Small intestine (tissue), 7 donors: ENCODE data around the gene NUDT1. TPM values are rescaled to one million over a fixed set of nuclear protein-coding genes. Genes with fewer than 3 reads are reported as not detected.

ENCODE experiments used
- DNase-seq, 2 donors: peaks; one replicate each; pipeline versions ENCODE4 v3.0.0 to v3.0.0-alpha.2; 2013
- FAIRE-seq: peaks from 2 replicates; lab custom pipeline; 2012; peaks lifted over from hg19 to GRCh38; lab: Jason Lieb, UNC
- H3K27ac ChIP-seq, 3 donors: one replicate each; pipeline ENCODE4 v1.5.1; 2013; ENCODE audit warnings: low read length in 2 of 3, mild to moderate bottlenecking in 2 of 3, control low read depth in 1 of 3, inconsistent platforms in 1 of 3, low read depth in 1 of 3, moderate library complexity in 1 of 3
- H3K27me3 ChIP-seq, 3 donors: one replicate each; pipeline ENCODE4 v1.6.1; 2013; ENCODE audit warnings: low read length in 3 of 3, inconsistent platforms in 1 of 3; ENCODE audit not compliant: control insufficient read depth in 3 of 3, insufficient read depth in 3 of 3
- H3K36me3 ChIP-seq, 3 donors: one replicate each; pipeline ENCODE4 v1.6.1; 2013; ENCODE audit warnings: low read length in 3 of 3, inconsistent platforms in 1 of 3, low read depth in 1 of 3, mild to moderate bottlenecking in 1 of 3, moderate library complexity in 1 of 3; ENCODE audit not compliant: control insufficient read depth in 3 of 3, insufficient read depth in 2 of 3
- H3K4me1 ChIP-seq, 3 donors: one replicate each; pipeline ENCODE4 v1.6.1; 2013; ENCODE audit warnings: low read length in 2 of 3, inconsistent platforms in 1 of 3, low read depth in 1 of 3, mild to moderate bottlenecking in 1 of 3, moderate library complexity in 1 of 3; ENCODE audit not compliant: control insufficient read depth in 3 of 3, insufficient read depth in 2 of 3
- H3K4me3 ChIP-seq, 3 donors: one replicate each; pipeline ENCODE4 v1.5.1; 2013; ENCODE audit warnings: low read length in 3 of 3, control low read depth in 1 of 3, inconsistent platforms in 1 of 3, low read depth in 1 of 3, mild to moderate bottlenecking in 1 of 3, moderate library complexity in 1 of 3
- H3K9me3 ChIP-seq, 2 donors: one replicate each; pipeline ENCODE4 v1.6.1; 2013; ENCODE audit warnings: low read depth in 1 of 2, low read length in 1 of 2; ENCODE audit not compliant: control insufficient read depth in 2 of 2, insufficient read depth in 1 of 2
- WGBS, 3 donors: extraction: QIAGEN DNeasy Blood & Tissue Kit; methylation state at CpG; one replicate each; pipeline ENCODE4 v1.1.7; 2013; 5-methylcytosine and 5-hydroxymethylcytosine counted together
- polyA plus RNA-seq, 4 donors: library from polyadenylated mRNA; stranded (reverse) in 3 of 4; unstranded in 1 of 4; fragments of 200-250 nt in 3 of 4; fragments of 120-200 nt in 1 of 4; gene quantifications; one replicate each; pipeline versions ENCODE4 v1.2.1 to v1.2.3, GENCODE V29; 2013
- donor health status: healthy with polysubstance abuse.
- donor health status: control.
- donor health status: control.
- donor health status: Bipolar disorder and iron deficiency.
- donor health status: healthy.

The NUDT1 gene
- polyA plus RNA-seq, 4 donors: 22.1 to 39.6 (median 22.4) TPM

DNA sequence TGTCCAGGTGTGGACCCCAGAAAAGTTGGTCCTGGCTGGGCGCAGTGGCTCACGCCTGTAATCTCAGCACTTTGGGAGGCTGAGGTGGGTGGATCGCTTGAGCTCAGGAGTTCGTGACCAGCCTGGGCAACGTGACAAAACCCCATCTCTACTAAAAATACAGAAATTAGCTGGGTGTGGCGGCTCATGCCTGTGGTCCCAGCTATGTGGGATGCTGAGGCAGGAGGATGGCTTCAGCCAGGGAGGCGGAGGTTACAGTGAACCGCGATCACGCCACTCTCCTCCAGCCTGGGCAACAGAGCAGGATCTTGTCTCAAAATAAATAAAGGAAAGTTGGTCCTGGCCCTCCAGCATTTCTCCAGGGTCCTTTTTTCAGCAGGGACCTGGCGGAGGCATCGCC lies 1.4 kb downstream of the NUDT1 start:
- Histone ChIP-seq H3K4me3 (no peak overlapping the region), H3K36me3 (peaks cover 2 to 20% (median 6%) of the 10 kb centered on the region in 3 donors), H3K27ac (no peak overlapping the region), H3K4me1 (peaks cover 0 to 28% (median 3%) of the 10 kb centered on the region in 3 donors), H3K27me3 (no peaks in the 10 kb centered on the region), H3K9me3 (no peaks in the 10 kb centered on the region)
- no peak for DNase-seq
- WGBS, 3 donors: 77 to 89% (median 85%) methylated on average over 12 of the region's 12 CpGs
- no peak for FAIRE-seq

DNA sequence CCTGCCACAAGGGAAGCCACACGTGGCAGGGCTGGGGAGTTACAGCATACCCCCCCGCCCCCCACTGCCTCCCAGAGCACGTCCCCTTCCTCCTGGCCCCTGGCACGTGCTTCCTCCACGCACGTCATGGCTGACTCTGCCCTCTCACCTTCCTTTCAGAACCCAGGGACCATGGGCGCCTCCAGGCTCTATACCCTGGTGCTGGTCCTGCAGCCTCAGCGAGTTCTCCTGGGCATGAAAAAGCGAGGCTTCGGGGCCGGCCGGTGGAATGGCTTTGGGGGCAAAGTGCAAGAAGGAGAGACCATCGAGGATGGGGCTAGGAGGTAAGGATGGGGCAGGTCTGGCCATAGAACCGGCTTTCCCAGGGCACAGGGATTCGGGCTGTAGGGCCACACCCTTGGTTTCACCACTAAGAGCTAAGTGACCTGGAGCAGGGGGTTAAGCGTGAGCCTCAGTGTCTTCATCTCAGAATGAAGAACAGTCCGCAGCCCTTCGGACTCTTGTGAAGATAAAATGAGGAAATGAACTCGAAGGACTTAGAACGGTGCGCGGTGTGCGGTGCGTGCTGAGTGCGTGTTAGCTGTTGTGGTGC lies 2.5 kb downstream of the NUDT1 start:
- DNase-seq (peak in 1 of 2 donors; percentile 47), FAIRE-seq (no peak)

DNA sequence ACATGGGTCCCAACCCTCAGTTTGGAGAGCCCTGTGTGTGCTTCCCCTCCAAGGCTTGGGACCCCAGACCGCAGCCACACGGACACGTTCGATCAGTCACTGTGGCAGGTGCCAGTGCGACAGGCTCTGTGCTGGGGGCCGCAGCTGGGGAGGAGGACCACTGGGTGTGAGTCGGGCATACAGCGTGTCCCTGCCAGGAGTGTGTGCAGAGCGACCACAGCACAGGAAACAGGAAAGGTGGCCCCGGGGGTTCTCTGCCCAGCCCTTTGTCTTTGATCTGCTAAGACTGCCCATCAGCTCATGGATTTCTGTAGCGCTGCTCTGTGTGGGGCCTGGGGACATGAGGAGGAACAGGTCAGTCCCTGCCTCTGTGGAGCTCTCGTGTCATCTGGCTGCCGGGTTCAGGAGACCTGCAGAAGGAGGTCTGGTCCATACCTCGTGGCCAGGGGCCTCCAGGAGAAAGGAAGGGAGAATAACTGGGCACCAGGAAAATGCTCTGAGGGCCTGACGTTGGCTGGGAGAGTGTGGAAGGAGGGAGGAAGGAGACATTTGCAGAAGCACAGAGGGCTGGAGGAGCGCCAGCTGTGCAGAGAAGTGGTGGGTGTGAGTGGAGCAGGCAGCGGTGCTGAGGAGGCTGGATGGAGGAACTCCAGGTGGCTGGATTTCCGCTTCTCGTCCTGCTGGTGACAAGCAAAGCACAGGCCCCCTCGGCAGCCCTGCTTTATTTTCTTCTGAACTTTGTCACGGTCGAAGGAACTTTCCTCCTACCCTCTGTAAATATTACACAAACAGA lies 4.1 kb downstream of the NUDT1 start:
- Histone ChIP-seq H3K27ac (no peak overlapping the region), H3K9me3 (no peaks in the 10 kb centered on the region), H3K4me3 (no peak overlapping the region), H3K27me3 (no peaks in the 10 kb centered on the region), H3K4me1 (peaks cover 0 to 27% (median 3%) of the 10 kb centered on the region in 3 donors), H3K36me3 (peaks cover 0 to 26% (median 0%) of the 10 kb centered on the region in 3 donors)
- 66 to 81% (median 81%) methylated on average over 22 of the region's 22 CpGs for WGBS, 3 donors
- no peak for DNase-seq
- FAIRE-seq: no peak

More for the DNA sequence above, 2.5 kb downstream of the NUDT1 start:
- Histone ChIP-seq H3K4me3 (no peak overlapping the region), H3K4me1 (peaks cover 0 to 28% (median 3%) of the 10 kb centered on the region in 3 donors), H3K36me3 (peaks cover 0 to 17% (median 0%) of the 10 kb centered on the region in 3 donors), H3K27ac (peak overlapping the region in 1 of 3 donors; percentile 18), H3K9me3 (no peaks in the 10 kb centered on the region), H3K27me3 (no peaks in the 10 kb centered on the region)
- WGBS, 3 donors: 67 to 83% (median 69%) methylated on average over 25 of the region's 25 CpGs

DNA sequence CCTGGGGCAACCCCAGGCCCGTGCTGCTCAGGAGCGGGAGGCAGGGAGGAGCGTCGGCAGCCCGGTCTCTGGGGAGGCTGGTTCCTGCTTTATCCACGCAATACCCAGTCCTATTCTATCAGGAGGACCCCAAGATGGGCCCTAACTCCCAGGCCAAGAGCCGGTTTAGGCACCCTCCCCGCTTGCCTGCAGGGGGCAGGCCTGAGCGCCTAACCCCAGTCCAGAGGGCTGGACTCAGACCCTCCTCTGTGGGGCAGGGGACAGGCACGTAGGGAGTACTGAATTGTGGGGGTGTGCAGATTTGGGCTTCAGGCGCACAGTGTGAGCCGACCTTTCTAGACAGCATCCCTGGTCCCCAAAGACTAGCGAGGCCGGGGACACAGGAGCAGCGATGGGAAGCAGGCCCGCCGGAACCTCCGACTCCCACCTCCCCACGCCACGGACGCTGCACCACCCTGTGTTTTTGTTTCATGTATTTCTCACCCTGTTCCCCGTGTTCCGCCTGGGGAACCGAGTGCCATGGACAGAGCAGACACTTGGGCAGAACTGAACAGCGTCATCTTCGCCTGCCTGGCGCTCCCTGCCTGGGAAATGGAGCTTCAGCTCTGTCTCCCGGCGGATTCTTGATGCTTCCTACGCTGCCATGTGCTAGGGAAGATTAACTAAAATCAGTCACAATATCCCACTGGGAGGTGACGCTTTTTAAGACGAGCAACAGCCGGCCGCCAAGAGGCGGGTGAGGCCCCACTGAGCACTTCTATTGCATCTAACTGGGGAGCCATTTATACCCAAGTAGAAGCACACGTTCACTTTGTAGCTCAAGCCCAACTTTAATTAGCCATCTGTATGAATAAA lies 5.3 kb downstream of the NUDT1 start:
- Histone ChIP-seq H3K27me3 (no peaks in the 10 kb centered on the region), H3K4me1 (peaks cover 0 to 24% (median 3%) of the 10 kb centered on the region in 3 donors), H3K27ac (no peak overlapping the region), H3K9me3 (no peaks in the 10 kb centered on the region), H3K36me3 (peaks cover 0 to 38% (median 0%) of the 10 kb centered on the region in 3 donors), H3K4me3 (no peak overlapping the region)
- no peak for FAIRE-seq
- 78 to 86% (median 80%) methylated on average over 33 to 36 of the region's 36 CpGs for WGBS, 3 donors
- DNase-seq: no peak

DNA sequence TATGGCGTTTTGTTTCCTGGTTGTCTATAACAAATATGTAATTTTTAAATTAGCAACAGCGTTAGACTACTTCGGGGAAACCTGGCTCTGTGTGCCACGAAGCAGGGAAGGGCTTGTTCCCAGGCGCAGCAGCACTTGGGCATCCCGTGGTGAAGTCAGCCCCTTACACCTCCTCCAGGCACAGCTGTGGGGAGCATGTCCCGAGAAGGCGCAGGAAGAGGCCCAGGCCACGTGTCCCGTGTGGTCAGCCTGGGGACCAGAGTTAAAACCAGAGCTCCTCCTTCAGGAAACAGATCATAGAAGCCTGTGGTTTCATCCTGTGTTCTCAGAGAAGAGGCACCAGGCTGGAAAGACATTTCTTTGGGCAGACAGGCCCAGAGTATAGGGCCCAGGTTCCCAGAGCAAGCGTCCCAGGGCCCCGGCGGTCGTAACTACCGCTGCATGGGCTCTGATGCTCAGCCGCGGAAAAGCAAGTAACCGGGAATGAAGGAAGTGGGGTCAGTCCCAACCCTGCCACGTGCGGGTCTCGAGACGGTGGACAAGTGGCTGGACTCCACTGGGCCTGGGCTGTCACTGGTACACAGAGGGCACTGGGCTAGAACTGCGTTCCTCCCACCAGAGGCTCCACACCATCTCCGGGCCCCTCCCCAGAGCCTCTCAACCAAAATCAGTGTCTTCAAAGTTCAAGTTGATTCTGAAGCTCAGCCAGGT lies 7.1 kb downstream of the NUDT1 start:
- peak in 1 of 2 donors; percentile 32 for DNase-seq
- Histone ChIP-seq H3K4me3 (no peak overlapping the region), H3K27me3 (no peaks in the 10 kb centered on the region), H3K4me1 (peaks cover 0 to 6% (median 0%) of the 10 kb centered on the region in 3 donors), H3K36me3 (peaks cover 0 to 51% (median 3%) of the 10 kb centered on the region in 3 donors), H3K27ac (peak overlapping the region in 2 of 3 donors; percentile 60), H3K9me3 (no peaks in the 10 kb centered on the region)
- WGBS, 3 donors: 42 to 75% (median 64%) methylated on average over 24 of the region's 24 CpGs
- no peak for FAIRE-seq

DNA sequence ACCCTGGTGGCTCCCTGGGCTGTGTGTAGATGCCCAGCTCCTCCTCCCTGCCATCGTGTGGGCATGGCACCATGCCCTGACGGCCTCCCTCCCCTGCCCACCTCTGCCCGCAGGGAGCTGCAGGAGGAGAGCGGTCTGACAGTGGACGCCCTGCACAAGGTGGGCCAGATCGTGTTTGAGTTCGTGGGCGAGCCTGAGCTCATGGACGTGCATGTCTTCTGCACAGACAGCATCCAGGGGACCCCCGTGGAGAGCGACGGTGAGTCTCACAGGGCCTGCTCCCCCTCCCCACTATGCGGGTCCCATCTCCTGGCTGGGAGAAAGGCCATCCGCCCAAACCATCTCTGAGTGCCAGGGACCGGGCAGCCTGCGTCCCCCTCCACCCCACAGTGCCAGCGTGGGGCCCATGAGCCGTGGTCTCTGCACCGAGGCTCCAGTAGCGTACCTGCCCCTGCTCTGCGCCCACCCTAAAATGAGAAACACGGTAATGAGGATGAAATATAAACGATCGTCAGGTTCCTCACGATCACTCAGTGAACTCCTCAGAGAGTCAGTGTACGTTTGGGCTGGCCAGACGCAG lies 7.8 kb downstream of the NUDT1 start:
- no peak for FAIRE-seq
- no peak for DNase-seq
- no peaks in the 10 kb centered on the region for H3K9me3 ChIP-seq
- H3K36me3 ChIP-seq: peaks cover 0 to 58% (median 7%) of the 10 kb centered on the region in 3 donors
- 84 to 88% (median 86%) methylated on average over 27 of the region's 27 CpGs for WGBS, 3 donors
- H3K4me1 ChIP-seq: no peaks in the 10 kb centered on the region
- H3K27ac ChIP-seq: peak overlapping the region in 2 of 3 donors; percentile 60
- H3K27me3 ChIP-seq: no peaks in the 10 kb centered on the region
- H3K4me3 ChIP-seq: no peak overlapping the region

DNA sequence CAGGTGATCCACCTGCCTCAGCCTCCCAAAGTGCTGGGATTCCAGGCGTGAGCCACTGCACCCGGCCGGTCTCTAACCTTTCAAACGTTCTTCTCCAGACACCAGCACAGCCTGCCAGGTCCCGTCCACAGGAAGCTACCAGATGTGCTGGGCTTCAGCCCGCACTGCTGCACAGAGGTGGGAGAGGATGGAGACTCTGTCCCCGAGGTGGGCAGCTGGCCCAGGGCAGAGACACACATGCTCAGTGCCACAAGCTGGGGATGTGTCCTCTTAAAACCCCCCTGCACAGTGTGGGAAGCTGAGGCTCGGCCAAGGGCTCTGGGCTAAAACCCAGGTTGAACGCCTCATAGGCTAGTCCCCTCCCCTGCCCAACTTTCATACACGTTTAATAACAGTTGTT lies 9.4 kb downstream of the NUDT1 start:
- H3K36me3 ChIP-seq: peaks cover 0 to 67% (median 11%) of the 10 kb centered on the region in 3 donors
- no peaks in the 10 kb centered on the region for H3K9me3 ChIP-seq
- H3K4me3 ChIP-seq: no peak overlapping the region
- no peaks in the 10 kb centered on the region for H3K4me1 ChIP-seq
- no peak for DNase-seq
- no peak for FAIRE-seq
- 80 to 86% (median 81%) methylated on average over 10 of the region's 10 CpGs for whole genome bisulfite sequencing, 3 donors
- H3K27ac ChIP-seq: no peak overlapping the region
- H3K27me3 ChIP-seq: no peaks in the 10 kb centered on the region
